ENCODE measurements around the gene FMR1NB. TPM values are rescaled to one million over a fixed set of nuclear protein-coding genes. Genes with fewer than 3 reads are reported as not detected.

FMR1NB gene
- total RNA-seq, result not detected in 2 replicates

DNA sequence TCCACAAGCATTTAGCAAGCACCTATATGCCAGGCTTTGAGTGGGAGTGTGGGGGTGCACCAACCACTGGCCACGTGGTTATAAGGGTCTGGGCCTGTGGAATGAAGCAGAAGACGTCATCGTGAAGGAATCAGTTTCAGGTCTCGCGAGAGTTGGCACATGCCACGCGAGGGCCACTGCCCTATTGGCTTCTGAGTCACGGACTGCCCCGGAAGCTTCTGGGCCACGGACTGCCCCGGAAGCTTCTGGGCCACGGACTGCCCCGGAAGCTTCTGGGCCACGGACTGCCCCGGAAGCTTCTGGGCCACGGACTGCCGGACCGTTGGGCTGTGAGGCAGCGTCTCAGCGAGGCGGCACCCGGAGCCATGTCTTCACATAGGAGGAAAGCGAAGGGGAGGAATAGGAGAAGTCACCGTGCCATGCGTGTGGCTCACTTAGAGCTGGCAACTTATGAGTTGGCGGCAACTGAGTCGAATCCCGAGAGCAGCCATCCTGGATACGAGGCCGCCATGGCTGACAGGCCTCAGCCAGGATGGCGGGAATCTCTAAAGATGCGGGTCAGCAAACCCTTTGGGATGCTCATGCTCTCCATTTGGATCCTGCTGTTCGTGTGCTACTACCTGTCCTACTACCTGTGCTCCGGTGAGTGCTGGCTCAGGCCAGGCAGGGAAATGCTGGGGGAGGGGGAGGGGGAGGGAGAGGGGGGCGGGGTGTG lies at the start of gene FMR1NB:
Gene FMR1NB, plus strand, starts transcription at position 300 of the 715 bp plus-strand sequence. Its CDS starts 66 bp downstream, at position 366.
- TF ChIP-seq, protein P1, sequence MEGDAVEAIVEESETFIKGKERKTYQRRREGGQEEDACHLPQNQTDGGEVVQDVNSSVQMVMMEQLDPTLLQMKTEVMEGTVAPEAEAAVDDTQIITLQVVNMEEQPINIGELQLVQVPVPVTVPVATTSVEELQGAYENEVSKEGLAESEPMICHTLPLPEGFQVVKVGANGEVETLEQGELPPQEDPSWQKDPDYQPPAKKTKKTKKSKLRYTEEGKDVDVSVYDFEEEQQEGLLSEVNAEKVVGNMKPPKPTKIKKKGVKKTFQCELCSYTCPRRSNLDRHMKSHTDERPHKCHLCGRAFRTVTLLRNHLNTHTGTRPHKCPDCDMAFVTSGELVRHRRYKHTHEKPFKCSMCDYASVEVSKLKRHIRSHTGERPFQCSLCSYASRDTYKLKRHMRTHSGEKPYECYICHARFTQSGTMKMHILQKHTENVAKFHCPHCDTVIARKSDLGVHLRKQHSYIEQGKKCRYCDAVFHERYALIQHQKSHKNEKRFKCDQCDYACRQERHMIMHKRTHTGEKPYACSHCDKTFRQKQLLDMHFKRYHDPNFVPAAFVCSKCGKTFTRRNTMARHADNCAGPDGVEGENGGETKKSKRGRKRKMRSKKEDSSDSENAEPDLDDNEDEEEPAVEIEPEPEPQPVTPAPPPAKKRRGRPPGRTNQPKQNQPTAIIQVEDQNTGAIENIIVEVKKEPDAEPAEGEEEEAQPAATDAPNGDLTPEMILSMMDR (IDR thresholded peaks at IDR 0.05; ENCODE audit: insufficient read depth, low read depth, low read length), result no peak
- H3K4me3 ChIP-seq (ENCODE audit: low read depth, low read length), result no peak within 1 kb of the TSS
- no peak for DNase-seq (ENCODE audit: low read depth)

DNA sequence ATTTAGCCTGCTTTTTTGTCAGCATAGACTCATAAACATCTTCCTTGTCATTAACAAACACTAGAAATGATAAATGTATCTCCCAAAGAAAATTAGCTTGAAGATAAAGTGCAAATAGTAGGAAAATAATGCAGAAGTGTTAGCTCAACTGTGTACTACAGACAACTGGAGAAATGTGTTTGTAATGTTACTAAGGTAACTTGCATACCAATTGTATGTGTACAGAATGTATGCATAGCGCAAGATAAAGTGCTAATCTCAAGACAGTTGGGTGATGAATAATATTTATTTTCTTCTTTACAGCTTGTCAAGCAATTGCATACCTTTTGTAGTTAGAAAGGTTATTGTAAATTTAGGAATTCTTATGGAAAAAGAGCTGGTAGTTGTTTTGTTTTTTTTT lies 47.3 kb upstream of the FMR1NB start:
- H3K4me3 ChIP-seq (ENCODE audit: low read depth, low read length), result no peak overlapping the region
- no peak for DNase-seq (ENCODE audit: low read depth)

GRCh38 chrX:147935156-147935758 lies 45.9 kb upstream of the FMR1NB start:
- no peak overlapping the region for H3K4me3 ChIP-seq (ENCODE audit: low read depth, low read length)
- no peak for DNase-seq (ENCODE audit: low read depth)
- TF ChIP-seq, protein P1 (IDR thresholded peaks at IDR 0.05; ENCODE audit: insufficient read depth, low read depth, low read length), result no peak

More for the DNA sequence above, 47.3 kb upstream of the FMR1NB start:
- TF ChIP-seq, protein P1 (IDR thresholded peaks at IDR 0.05; ENCODE audit: insufficient read depth, low read depth, low read length), result no peak

DNA sequence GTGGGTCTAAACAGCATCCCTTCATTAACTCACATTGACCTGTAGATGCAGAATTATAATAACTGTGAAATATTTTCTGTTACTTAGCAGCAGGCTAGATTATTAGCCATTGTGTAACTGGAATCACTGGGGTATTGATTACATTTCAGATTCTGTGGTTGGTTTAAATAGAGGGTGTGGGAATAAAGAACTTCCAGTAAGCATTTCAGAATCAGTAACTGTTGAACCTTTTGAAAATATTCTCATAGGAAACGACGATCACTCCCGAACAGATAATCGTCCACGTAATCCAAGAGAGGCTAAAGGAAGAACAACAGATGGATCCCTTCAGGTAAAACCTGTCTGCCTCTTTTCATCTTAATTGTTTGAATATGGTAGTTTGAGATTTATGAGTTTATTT lies 35.9 kb upstream of the FMR1NB start:
- no peak for DNase-seq (ENCODE audit: low read depth)
- no peak overlapping the region for H3K4me3 ChIP-seq (ENCODE audit: low read depth, low read length)
- TF ChIP-seq, protein P1 (IDR thresholded peaks at IDR 0.05; ENCODE audit: insufficient read depth, low read depth, low read length), result no peak

DNA sequence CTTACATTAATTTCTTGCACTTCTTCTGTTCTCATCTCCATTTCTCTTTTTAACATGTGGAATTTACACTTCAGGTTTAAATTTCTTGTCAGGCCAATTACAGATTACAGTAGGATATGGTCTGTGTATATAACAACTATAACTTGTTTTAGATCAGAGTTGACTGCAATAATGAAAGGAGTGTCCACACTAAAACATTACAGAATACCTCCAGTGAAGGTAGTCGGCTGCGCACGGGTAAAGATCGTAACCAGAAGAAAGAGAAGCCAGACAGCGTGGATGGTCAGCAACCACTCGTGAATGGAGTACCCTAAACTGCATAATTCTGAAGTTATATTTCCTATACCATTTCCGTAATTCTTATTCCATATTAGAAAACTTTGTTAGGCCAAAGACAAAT lies 32.6 kb upstream of the FMR1NB start:
- TF ChIP-seq, protein P1 (IDR thresholded peaks at IDR 0.05; ENCODE audit: insufficient read depth, low read depth, low read length), result no peak
- DNase-seq (ENCODE audit: low read depth), result no peak

GRCh38 chrX:147950352-147950751 lies 30.8 kb upstream of the FMR1NB start:
- DNase-seq (ENCODE audit: low read depth), result no peak
- TF ChIP-seq, protein P1 (IDR thresholded peaks at IDR 0.05; ENCODE audit: insufficient read depth, low read depth, low read length), result no peak
- H3K4me3 ChIP-seq (ENCODE audit: low read depth, low read length), result no peak overlapping the region

More for the DNA sequence above, 32.6 kb upstream of the FMR1NB start:
- no peak overlapping the region for H3K4me3 ChIP-seq (ENCODE audit: low read depth, low read length)
